HG03575 (cell line): ENCODE data around the gene SUSD4.

Experiments used
- ATAC-seq: cut with Tn5 transposase; IDR thresholded peaks from one replicate; pipeline ENCODE4 v1.9.1; 2021; ENCODE audit not compliant: unreplicated experiment, insufficient number of reproducible peaks, low FRiP score; ENCODE audit errors: extremely low read depth

The SUSD4 gene

DNA sequence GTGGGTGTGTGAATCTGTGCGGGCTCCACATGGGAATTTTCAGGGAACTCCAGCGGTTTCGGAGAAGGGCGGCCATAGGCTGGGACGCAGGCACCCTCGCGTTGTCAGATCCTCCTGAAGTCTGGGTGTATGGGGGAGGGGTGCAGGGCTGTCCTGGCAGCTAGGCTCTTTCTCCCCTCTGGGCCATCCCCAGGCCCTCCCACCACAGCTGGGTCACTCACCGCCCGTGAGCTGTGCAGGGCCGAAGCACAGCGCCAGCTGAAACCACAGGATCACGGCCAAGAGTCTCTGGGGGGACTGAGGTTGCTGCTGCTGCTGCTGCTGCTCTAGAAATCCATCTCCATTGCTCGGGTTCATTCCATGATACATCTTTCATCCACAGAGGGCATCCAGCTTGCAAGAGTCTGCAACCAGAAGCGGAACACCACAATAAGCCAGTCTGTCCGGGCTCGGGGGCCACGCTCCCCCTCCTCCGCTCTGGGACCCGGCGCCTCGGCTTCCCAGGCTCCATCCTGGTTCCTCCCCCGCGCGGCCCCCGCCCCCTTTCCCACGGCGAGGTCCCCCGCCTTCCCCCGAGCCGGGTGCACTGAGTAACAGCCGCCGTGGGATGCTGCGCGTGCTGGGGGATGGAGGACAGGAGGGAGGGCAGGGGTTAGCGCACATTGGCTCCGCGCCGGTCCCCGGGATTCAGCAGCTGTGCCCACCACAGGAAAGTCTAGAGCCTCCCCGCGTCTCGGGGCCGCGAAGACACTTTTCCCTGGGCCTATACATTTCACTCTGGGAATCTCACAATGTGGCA, 720 bp downstream of the SUSD4 start:
- ATAC-seq = no peak

DNA sequence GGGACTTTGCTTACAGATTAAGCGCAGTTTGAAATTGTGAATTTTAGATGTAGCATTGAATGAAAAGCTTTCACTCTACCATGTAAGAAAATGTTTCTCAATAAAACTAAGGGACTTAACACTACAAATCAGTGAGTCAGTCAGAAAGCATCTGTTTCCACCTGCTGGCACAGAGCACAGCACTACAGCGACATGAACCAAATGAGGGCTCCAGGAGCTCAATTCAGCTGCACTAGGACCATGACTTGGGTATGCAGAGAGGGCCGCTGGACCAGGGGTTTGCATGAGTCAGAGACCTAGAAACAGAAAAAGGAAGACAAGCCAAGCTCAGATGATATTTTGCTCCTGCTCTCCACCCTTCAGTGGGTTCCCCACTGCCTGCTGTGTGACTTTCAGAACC, 5.2 kb downstream of the SUSD4 start:
- ATAC-seq = no peak

DNA sequence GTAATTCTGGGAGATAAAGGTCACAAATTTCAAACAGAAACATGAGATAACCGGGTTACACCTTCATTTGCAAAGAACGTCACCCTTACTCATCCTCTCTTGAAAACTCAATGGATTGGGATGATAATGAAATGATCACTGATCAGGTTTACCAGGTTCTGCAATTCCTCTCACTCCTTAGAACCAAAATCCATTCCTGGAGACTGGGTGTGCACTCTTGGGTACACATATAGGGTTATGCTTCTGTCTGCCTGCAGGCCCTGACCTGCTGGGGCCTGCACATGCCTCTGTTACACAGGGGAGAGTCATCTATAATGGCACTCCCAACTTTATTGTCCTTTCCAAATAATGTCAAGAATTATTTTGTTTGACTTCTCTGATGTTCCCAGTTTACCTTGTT, 8.3 kb downstream of the SUSD4 start:
- ATAC-seq = no peak

DNA sequence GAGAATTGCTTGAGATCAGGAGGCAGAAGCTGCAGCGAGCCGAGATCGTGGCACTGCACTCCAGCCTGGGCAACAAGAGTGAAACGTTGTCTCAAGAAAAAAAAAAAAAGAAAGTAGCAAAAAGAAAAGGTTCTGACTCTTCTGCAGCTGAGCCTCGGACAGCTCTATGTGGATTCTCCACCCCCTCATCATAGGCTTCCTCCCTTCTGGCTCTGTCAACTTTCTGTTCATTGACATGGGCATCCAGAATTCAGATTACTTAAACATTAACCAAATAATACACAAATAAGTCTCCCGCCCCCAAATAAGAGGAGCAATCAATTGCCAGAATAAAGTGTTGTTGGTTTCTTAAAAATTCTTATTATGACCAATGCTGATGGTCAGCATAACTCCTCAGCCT, 10.0 kb downstream of the SUSD4 start:
- ATAC-seq = no peak

DNA sequence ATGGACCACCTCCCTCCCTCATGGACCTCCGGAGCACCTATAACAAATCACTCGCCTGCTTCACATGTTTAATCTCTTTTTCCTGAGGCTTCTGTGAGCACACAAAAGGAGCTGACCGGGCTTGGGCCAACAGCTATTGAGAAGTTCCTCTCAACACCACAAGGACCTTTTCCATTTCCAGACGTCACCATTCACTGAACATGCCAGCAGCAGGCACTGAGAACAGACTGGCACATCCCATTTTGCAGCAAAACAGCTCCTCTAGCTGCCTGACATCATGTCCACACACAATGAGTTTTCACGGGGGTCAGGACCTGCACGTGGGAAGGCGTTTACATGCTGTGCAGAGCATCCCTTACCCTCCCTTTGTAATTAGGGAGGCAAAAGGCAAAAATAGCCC, 11.0 kb downstream of the SUSD4 start:
- no peak for ATAC-seq

DNA sequence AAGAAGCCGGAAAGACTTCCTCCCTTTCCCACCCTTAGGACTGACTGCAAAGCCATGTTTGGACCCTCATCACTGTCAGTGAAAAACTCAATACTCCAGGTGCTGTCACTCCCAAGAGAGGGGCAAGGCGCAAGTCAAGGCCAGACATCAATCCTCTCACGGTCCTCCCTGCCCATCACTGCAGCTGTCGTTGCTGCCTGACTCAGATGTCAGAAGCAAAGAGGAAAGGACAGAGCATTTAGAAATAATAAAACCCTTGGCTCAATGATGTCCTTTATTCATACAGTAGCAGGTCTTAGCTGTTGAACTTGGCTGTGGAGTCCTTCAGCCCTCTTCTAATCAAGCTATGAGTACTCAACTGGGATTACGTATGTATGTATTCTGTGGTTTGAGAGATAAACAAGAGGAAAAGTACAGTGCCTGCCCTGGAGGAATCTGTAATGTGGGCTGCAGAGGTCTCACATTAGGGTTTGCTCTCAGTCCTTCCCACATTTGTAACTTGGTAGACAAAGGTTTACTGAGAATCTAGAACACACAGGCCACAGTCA, 13.5 kb downstream of the SUSD4 start:
- no peak for ATAC-seq

DNA sequence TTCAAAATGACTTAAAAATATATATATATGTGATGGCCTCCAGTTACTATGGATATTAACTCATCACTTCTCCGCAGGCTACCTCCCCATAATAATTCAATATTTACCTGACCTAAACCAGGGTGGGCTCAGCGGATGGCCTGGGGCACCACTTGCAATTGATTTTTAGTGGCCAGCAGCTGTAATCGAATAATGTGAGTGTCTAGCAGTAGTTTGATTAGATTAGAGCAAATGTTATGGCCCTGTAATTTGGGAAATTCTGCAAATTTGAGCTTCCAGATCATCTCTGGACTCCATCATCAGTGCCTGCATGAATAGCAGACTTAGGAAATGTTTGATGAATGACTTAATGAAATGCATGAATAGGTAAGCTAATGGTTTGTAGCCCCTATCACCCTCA, 14.7 kb downstream of the SUSD4 start:
- no peak for ATAC-seq

DNA sequence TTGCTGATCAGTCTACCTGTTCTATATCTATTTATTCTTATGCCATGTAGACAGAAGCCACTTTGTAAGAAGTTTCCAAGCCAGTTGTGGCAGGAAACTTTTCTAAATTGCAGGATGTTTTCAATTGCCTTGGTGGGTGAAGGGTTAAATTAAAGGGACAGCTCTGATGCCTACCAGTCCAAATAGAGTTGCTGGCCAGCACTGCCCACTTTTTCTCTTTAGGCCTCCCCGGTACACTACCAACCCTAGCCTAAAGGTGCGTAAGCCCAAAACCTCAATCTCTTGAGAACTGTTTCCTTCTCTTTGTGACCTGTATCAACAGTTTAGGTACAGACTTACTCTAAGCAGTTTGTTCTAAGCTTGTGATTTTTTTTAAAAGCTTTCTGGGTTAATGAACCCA, 15.5 kb downstream of the SUSD4 start:
- no peak for ATAC-seq

DNA sequence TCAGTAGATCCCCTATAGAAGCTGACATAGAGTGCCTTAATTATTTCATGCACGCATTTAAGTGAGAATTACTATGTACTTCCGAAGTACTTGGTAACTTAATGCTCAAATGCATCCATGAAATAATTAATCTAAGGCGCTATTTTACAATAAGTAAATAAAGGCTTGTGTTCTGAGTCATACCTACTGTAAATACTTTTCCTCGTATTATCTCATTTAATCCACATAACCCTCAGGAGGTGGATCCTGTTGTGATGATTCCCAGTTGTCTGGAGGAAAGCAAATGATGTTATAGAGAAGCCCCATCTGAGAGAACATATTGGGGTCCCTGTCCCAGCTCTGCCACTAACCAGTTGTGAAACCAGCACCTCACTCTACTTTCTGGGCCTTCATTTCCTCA, 16.4 kb downstream of the SUSD4 start:
- no peak for ATAC-seq

DNA sequence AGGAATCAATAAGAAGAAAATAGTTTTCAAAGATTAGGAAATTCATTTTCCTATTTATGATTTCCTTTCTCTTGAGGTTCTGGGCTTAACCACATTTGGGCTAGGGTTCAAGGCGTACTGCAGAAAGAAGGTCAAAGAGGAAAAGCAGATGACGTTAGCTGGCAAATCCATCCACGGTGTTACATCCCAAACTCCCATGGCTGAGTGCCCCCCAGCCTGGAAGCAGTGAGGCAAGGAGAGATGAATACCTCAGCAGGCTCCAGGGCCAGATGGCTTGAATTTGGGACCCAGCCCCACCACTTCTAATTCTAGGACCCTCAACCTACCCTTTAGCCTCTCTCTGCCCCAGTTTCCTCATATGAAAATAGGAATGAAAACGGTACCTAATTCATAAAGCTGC, 17.7 kb downstream of the SUSD4 start:
- ATAC-seq = no peak

DNA sequence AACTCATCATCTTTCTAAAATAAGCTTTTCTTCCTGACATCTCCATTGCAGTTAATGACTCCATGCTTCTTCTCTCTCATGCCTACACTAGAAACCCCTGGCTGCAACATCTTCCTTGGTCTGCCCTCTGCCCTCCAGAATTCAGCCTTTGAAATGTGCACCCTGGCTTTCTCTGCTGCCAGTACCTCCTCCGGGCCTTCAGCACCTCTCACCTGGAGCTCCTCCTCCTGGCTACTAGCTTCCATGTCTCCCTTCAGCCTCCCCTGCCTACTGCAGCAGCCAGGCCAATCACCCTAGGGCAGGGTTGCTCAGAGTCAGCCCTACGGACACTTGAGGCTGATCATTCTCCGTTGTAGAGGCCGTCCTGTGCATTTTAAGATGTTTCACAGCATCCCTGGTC, 18.3 kb downstream of the SUSD4 start:
- no peak for ATAC-seq

DNA sequence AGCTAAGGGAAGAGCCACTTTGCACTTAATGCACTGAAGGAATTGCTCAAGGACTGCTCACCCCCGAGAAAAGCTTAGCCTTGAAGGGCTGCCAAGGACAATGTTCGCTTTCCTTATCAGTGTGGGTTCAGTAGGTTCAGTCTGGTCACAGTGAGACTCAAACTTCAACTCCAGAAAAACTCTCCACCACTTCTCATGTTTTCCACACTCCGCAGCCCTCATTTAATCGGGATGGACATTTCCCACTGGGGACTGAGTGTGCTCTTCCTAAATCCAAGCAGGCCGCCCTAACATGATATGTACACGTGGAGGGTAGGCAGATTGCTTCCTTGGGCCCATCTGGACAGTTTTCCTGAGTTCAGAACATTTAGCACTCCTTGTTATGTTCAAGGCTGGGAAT, 19.5 kb downstream of the SUSD4 start:
- ATAC-seq = no peak

DNA sequence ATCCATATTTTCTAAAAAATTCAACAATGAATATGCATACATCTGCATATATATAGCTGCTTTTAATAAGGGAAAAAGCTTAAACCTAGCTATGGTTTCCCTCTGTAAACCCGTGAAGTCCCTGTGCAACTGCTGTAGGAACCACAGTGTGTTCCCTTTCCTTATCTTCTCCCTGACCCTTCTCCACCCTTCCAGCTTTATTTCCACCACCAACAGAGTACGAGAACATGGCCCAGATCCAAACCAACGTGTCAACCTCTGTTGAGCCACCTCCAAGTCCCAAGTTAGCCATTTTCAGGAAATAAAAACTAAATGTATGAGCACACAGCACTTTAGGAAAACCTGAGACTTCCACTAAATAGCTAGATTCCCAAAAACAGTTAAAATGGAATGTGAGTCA, 20.3 kb downstream of the SUSD4 start:
- no peak for ATAC-seq

DNA sequence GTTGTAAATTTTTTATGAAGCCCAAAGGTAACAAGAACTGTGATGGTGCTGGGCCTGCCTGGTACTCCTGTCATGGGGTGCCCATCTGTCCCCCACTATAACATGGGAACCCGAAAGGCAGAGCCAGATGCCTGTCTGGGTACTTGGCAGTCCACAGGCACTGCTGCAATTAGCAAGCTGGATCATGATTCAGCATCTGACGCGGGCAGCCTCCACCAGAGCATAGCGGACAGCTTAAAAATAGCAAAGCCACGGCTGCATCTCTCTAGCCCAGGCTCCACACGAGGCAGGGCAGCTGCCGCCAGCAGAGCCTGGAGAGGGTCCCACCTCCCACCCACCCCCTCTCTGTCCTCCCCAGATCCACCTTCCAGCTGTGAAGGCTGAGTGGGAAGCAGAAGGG, 22.9 kb downstream of the SUSD4 start:
- no peak for ATAC-seq

DNA sequence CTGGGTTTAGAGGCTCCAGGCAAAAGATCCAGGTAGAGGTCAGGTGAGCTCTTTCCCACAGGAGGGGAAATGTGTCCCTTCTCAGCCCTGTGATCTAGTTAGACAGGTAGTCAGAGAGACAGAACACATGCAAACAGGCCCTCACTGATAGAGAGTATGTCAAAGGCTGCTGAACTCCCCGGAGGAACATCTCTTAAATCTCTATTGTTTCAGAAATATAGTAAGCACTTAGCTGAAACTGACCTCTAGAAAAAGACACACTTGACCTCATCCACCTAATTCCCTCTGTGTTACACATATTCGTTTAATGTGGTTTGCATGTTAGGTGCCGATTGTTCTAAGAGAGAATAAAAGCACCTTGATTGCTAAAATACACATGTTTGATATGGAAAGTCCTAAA, 23.3 kb downstream of the SUSD4 start:
- no peak for ATAC-seq

DNA sequence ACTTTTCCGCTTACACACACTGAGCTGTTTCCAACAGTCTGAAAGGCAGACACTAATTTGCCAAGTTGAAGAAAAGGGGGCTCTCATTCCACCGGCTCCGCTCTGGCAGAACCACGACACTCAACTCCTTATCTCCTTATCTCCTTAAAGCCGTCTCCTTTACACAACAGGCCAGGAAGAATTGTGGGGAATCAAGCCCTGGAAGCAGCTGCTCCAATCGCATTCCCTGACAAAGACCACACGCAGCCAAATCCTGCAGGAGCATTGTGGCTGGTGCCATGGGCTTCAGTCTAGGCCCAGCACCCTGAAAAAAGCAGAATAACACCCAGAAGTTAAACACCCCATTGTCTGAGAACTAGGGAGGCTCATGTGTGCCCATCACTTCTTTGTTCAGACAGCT, 24.1 kb downstream of the SUSD4 start:
- no peak for ATAC-seq

DNA sequence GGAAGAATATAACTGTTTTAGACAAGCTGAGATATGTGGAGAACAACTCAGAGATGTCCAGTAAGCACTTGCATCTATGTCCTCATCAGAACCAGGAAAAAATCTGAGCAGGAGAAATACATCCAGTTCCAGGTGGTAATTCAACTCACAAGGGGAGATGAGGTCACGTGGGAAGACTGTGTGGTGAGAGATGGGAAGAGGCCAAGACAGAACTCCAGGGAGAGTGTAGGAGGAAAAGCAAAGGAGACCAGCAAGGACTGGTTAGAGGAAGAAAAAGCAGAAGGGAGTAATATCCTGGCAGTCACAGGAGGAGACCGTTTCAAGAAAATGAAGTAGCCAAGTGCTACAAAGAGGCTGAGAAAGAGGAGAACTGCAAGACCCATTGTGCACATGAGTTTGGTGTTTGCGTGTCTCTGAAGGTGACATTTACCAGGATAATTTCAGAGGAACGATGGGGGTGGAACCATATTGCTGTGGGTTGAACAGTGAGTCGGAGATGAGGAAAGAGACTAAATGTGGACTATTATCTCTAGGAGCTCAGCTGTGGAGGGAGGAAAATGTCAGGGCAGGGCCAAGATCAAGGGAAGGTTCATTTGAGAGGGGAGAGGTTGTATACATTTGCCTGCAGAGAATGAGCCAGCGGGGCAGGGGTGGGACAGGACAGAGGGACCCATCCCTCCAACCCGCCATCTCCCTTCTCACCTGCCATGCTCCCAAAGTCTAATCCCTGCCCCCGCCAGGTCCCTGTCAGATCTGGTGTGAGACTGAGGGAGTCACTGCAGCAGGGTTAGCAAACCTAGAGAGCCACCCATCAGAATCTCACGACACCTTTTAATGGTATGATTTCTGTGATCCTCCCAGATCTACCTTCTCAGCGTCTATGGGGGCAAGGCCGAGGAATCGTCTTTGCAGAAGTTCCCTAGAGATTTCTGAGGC, 24.9 kb downstream of the SUSD4 start:
- ATAC-seq = no peak

DNA sequence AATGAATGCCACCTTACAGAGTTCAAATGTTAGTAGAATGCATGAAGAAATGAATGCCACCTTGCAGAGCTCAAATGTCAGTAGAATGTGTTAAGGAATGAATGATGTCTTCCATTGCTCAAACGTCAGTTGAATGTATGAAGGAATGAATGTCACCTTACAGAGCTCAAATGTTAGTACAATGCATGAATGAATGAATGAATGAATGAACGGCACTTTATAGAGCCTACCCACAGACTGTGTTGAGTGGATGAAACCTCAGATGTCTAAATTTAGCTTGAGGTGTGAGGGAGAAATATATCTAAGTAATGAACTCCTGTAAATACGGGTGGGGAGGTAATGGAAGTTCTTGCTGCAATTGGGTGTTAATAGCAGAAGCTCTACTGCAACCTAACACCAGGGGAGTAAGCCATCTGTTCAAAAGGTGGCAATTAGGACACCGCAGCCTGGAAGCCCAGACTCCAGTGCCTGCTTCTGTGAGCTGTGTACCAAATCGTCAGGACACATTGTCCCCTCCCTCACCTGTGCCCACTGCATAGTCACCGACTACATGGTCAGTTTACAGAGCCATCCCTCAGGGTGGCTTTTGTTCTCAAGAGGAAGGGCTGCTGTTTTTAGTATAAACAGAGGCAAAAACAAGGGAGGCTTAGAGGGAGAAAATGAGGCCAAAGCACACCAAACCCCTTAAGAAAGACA, 26.7 kb downstream of the SUSD4 start:
- no peak for ATAC-seq

DNA sequence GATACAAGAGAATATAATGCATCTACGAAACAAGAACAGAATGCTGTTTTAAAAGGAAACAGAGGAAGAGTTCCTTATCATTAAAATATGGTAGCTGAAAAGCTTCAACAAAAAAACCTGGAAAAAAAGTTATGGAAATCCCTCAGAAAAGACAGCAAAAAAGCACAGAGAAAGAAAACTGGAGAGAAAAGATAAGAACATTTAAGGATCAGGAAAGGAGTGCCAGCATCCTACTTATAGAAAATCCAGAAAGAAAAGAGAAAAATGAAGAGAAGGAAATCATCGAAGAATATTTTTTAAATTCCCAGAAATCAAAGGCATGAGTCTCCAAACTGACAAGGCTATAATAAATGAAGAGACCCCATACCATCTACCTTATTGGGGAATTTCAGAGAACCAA, 29.8 kb downstream of the SUSD4 start:
- ATAC-seq = no peak
